Stimulated activated CD4-positive, alpha-beta T cell treated with anti-CD3 and anti-CD28 coated beads, Interleukin-12 subunit alpha, Interleukin-12 subunit beta, amount 100 ng/mL, for 4 hours (primary cell): ENCODE measurements around the gene CTSZ.
A peak's percentile ranks its signal among the peaks of the same experiment; 100 is the strongest.
"Not testable (repeated sequence)": the region's sequence is repeated elsewhere in the genome, so short reads cannot be mapped to it uniquely, and the experiment has no call there.

Experiments used
- DNase-seq: peaks from one replicate; pipeline ENCODE4 v3.0.0-alpha.2; 2020

The CTSZ gene

DNA sequence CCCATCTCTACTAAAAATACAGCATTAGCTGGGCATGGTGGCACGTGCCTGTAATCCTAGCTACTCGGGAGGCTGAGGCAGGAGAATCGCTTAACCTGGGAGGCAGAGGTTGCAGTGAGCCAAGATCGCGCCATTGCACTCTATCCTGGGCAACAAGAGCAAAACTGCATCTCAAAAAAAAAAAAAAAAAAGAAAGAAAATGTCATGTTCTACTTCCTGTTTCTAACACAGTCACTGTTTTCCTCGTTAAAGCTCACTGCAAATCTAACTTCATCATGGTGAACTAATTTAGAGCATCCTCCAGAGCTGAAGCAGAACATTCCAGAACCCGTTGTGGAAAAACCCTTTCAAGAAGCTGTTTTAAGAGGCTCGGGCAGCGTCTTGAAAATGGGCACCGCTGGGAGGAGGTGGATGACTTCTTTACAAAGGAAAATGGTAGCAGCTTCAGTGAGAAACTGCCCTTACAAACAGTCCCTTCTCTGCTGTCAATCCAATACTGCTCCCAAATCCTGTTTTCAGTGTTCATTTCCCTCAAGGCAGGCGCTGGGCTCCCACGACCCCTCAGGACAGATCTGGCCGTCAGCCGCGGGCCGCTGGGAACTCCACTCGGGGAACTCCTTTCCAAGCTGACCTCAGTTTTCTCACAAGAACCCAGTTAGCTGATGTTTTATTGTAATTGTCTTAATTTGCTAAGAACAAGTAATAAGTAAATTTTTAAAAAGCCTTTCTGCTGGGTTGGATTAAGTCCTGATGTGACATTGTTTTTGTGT is 12.5 kb downstream of the CTSZ start:
- DNase-seq = no peak

DNA sequence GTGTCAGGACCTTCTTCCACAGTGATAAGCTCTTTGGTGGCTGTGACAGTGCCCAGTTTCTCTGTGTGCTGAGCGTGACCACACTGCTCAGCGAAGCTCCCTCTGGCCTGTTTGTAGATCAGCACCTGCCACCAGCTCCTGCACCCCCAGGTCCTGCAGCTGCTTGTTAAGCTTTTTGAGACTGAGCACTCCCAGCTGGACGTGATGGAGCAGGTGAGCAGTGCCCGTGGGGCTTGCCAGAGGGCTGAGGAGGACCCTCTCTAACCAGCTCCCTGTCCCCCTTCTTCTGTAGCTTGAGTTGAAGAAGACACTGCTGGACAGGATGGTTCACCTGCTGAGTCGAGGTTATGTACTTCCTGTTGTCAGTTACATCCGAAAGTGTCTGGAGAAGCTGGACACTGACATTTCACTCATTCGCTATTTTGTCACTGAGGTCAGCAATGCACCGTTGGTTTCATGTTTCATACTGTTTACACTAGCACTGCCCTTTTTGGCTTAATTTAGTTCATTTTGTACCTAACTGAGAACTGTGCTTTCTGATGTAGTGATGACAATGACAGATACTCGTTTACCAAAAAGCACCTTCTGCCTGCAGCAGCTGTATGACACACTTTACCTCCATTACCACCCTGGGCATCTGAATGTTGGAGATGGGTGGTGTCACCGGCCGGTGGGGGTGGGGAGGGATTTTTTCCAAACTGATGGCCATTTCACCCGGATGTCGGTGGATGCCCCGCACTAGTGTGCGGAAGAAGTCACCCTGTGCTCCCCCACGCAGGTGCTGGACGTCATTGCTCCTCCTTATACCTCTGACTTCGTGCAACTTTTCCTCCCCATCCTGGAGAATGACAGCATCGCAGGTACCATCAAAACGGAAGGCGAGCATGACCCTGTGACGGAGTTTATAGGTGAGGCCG is 13.5 kb downstream of the CTSZ start:
- no peak for DNase-seq

DNA sequence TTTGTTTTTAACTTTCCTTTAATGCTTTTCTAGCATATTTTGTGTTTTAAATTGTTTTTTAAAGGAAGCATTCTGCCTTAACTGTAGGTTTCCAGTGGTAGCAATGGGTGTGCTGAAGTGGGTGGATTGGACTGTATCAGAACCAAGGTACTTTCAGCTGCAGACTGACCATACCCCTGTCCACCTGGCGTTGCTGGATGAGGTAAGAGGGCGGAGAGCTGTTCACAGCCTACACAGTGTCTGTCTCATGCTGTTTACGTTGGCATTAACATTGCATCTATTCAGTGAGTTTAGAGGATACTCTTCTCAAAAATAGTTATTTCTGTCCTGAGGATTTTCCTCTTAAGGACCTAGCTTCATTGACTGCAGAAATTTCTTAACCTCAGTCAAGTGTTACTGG is 14.1 kb downstream of the CTSZ start:
- DNase-seq = no peak

DNA sequence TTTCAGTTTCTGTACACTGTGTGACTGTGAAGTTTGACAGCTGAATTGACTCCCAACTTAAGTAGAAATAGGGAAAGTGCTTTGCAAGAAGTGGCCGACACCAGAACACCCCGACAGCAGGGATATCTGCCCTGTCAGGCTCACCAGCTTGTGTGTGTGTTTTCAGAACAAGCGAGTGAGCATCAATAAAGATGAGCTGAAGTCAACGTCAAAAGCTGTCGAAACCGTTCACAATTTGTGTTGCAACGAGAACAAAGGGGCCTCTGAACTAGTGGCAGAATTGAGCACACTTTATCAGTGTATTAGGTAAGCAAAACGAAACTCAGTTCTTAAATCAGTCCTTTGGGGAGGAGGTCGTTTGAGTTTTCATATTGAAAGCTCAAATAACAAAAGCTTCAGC is 15.3 kb downstream of the CTSZ start:
- no peak for DNase-seq

DNA sequence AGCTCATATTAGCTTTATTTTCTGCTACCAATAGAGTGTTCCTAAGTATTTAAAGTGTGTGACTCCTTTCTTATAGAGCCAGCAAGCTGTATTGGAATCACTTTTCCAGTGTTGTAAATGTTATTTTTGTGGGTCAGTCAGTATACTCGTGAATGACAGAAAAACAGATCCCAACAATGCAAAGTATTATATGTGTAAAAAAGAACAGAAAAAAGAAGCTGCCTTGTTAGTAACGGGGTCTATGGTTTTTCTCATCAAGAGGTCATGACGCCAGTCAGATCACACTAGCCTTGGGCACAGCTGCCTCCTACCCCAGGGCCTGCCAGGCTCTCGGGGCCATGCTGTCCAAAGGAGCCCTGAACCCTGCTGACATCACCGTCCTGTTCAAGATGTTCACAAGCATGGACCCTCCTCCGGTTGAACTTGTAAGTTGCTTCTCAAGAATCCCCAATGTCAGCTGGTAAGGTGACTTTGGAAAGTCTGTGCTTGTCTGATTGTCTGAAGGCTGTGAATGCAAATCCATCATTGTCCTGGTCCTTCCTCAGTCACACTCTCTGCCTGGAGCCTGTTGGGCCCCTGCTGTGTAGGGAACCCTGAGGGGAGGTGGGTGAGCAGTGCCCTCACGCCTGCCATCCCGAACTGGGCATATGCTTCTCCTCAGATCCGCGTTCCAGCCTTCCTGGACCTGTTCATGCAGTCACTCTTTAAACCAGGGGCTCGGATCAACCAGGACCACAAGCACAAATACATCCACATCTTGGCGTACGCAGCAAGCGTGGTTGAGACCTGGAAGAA is 16.2 kb downstream of the CTSZ start:
- DNase-seq = no peak

DNA sequence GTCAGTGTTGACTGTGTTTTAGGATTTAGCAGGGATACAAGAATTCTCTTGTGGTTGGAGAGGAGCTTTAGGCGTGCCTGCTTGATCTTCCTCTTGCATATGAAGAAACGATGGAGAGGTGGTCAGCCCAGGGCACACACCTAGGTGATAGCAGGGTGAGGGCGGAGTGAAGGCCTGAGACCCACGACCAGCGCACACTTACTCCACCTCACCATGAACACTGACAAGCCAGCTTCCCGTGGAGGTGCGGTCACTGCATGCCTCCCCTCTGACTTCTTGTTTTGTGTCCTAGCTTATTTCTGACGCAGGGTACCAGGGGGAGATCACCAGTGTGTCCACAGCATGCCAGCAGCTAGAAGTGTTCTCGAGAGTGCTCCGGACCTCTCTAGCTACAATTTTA is 17.9 kb downstream of the CTSZ start:
- DNase-seq = no peak

DNA sequence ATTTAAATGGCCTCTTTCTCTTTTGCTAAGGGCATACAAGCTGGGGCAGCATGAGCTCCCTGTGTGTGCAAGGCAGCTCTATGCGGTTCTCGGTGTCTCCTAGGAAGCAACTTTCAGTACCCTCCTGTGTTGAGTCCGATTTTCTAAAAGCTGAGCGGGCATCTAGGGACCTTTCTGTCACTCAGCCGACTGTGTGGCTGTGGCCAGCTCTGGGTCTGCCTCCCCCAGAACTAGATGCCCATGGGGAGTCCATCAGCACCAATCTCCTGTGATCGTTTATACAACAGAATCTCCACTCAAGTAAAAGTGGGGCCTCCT is 18.5 kb downstream of the CTSZ start:
- DNase-seq = no peak

DNA sequence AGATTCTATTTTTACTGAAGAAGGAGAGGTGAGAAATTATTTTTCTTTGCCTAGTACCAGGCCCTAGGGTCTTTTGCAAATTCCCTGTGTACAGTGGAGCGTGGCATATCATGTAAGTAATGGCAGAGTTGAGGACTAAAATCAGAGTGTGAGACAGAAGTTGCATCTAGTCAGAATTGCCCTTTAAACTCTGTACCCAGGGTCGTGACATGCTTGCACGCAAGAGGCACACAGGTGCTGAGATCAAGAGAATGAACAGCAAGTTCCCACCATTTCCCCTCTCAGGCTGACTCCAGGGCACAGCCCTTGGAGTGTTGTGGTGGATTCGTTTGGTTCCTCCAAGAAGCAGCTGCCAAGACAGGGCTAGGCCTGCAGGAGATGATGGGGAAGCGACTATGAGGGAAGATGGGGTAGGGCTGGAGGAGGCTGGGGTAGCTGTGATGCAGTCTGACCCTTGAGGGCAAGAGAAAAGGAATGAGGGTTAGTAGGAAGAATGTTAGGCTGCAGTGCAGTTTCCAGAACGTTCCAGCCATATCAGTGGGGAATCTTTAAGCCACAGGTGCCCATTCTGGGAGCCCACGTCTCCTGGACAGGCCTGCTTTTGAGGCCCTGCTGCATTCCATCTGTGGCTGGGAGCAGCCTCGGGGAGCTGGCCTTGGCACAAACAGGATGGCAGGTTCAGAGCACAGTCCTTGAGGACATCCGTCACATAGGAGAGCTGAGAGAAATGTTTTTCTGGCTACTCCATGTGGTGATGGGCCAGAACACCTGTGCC is 19.1 kb downstream of the CTSZ start:
- DNase-seq = no peak

DNA sequence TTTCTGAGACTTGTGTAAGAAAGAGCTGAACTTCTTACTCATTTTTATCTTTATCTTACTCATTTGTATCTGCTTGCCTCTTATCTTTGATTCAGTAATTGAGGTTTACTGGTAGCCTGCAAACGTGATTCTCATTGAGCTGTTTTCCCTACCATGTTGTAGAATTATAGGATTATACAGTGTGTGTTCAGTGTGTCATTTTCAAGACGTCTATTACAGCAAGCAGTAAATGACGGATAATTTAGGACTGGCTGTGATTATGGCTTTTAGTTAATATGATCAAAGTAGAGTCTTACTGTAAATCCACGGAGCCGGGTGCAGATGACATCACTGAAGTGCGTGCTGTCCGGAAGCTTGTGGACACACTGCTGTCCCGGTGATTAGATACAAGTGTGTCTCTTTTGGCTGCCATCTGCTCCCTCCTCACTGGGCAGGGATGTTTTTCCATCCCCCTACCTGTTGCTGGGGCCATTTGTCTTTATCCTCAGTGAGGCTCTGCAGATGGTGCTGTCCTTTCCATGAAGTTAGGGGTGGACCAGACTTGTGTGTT is 20.0 kb downstream of the CTSZ start:
- no peak for DNase-seq

DNA sequence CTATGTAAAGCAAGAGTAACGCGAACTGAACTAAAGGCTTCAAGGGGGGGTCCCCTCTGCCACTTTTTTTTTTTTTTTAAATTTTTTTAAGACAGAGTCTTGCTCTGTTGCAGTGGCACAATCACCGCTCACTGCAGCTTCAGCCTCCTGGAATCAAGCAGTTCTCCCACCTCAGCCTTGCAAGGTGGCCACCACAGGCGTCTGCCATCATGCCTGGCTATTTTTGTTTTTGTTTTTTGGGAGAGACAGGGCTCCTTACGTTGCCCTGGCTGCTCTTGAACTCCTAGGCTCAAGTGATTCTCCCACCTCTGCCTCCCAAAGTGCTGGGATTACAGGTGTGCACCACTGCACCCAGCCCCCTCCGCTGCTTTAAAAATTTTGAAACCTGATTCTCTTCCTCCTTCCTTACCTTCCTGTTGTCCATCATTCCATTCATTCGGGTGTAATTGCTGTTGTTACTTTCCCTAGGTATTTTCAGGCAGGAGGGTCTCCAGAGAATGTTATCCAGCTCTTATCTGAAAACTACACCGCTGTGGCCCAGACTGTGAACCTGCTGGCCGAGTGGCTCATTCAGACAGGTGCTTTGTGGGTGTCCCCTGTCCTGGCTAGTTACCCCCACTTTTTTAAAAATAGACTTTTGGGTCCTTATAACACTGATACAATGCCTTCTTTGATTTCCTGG is 20.6 kb downstream of the CTSZ start:
- DNase-seq = no peak

DNA sequence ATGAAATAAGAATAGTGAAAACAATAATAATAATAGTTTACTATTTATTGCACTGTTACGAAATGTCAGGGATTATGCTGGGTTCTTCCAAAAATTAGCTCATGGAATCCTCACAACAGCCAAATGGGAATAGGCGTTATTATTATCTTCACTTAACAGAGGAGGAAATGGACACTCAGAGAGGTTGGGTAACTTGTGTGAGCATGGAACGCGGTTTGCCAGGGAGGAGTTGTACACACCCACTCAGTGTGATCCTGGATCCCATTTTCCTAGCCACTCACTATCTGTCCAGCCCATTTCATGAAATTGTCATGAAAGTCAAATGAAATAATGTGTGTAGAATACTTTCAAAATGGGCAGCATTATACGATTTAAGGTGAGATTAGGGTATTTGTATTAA is 21.4 kb downstream of the CTSZ start:
- no peak for DNase-seq

DNA sequence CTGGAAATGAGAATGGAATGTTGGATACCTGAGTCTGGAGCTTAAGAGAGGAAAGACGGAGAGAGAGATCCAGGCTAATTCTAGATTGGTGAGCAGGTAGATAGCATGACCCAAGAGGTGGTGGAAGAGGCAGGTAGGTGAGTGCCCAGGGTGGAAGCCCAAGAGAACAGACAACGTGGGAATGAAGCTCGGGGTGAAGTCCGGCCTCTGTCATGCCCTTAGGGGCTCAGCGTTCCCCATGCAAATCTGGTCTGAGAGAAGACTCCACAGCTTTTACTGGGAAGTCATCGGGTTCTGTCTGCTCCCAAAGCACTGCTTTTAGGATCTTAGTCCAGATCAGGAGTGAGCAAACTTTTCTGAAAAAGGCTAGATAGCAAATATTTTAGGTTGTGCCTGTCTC is 22.4 kb downstream of the CTSZ start:
- DNase-seq = no peak

DNA sequence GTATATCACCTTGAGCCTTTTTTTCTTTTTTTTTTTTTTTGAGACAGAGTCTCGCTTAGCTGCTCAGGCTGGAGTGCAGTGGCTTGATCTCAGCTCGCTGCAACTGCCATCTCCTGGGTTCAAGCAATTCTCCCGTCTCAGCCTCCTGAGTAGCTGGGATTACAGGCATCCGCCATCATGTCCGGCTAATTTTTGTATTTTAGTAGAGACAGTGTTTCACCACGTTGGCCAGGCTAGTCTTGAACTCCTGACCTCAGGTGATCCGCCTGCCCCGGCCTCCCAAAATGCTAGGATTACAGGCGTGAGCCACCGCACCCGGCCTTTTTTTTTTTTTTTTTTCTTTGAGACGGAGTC is 24.0 kb downstream of the CTSZ start:
- not testable (repeated sequence) for DNase-seq

DNA sequence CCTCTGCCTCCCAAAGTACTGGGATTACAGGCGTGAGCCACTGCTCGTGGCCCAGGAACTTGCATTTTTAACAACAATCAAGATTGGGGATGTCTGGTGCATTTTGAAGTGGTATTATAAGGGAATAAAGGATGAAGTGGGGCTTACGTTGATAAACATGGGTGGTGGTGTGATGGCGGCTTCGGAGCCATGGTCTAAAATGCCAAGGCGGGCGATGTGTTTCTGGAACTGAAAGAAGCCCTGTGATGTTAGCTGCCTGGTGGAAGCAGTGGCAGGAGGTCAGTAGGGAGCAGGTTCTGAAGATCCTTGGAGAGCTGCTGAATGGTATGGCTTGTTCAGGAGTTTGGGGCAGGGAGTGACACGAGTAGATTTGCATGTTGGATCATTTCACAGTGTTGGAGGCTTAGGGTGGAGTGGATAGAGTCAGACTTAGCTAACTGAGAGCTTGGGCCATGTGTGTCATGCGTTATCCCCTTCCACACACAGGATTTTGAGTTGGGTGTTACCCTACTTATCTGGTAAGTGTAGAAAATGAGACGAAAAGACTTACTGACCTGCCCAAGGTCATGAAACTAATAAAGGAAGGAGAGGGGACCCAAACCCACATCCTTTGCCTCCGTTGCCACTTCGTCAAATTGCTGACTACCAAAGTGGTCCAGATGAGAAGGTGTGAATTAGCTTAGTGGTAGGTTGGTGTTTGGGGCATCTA is 24.5 kb downstream of the CTSZ start:
- no peak for DNase-seq

DNA sequence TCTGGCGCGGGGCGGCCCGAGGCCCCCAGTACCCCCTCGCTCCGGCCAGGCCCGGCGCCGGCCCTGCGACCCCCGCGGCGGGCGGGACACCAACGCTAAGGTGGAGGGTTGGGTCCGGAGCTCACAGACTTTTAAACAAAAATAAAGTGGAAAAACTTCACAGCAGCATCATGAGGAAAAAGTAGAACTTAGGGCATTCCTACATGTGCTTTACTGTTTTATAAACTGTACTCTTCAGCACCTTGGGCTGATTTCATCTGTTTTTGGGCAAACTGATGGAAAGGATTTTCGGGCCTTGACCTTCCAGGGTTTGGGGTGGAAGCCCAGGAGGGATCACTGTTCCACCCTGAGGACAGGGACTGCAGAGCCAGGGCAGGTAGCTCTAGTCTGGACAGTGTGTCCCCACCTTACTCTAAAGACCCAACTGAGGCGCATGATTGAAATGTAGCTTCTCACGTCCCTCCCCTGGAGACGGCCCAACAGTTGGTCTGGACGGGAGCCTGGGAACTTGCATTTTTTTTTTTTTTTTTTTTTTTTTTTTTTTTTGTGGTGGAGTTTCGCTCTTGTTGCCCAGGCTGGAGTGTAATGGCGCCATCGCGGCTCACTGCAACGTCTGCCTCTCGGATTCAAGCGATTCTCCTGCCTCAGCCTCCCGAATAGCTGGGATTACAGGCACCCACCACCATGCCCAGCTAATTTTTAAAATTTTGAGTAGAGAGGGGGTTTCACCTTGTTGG is 25.3 kb downstream of the CTSZ start:
- DNase-seq = no peak

DNA sequence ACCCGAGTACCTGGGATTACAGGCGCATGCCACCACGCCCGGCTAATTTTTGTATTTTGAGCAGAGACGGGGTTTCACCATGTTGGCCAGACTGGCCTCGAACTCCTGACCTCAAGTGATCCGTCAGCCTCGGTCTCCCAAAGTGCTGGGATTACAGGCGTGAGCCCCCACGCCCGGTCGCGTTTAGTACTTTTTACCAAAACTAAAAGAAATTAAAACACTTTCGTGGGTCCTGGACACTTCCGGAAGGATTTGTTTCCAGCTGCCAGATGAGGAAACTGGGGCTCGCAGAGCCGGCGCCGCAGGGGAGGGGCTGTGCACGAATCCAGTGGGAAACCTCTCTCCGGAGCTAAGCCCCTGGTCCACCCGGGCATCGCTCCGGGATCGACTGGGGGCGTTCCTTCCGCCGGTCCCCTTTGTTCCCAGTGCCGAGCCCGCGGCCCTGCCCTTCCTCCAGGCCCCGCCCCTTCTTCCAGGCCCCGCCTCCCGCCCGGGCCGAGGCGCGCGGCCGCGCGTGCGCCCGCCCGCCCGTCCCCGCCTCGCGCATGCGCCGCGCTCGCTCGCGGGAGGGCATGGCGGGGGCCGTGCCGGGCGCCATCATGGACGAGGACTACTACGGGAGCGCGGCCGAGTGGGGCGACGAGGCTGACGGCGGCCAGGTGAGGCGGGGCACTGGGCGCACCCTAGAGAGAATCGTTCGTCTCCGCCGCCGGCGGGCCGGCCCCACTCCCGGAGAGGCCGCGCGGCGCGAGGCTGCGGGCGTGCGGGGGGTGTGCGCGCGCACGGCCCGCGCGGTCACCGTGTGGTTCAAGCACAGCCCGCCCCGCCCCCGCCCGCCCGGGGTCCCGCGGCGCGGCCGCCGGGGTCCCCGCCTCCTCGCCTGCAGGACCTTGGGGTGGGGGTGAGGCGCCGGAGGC is 26.1 kb downstream of the CTSZ start, which contains the start of gene NELFCD:
Gene NELFCD, plus strand, starts transcription at position 546 of the 917 bp plus-strand sequence. Its CDS starts 54 bp downstream, at position 600.
- DNase-seq = peak; percentile 92

DNA sequence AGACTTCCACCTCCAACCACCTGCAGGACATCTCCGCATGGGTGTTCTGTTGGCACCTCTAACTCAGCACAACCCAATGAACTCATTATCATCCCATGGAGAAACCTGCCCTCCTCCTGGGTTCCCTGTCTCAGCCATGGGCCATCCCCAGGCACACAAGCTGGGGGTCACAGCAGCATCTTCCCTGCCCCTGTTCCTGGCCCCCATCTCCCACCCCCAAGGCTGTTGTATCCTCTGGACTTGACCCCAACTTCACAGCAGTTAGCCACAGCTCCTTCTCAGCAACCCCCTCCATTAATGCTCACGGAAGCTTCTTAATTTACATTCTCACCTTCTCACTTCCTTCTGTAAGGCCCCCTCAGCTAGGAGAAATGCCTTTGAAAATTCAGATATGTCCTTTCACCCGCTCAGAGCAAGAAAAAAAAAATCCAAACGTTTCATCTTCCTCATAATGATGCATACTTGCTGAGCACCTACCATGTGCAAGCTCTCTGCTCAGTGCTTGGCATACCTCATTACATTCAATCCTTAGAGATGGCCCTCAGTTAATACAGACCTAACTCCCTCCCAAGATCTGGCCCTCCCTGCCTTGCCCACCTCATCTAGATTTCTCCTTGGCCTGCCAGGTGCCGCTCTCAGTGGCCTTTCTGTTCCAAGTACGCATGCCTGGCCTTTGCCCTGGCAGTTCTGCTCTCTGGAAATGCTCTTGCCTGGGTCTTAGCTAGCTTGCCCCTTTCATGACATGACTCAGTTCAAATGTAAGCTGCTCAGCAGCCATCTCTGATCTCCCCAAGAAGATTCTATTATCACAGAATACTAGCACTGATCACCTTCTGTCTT is 28.5 kb downstream of the CTSZ start:
- DNase-seq = no peak

DNA sequence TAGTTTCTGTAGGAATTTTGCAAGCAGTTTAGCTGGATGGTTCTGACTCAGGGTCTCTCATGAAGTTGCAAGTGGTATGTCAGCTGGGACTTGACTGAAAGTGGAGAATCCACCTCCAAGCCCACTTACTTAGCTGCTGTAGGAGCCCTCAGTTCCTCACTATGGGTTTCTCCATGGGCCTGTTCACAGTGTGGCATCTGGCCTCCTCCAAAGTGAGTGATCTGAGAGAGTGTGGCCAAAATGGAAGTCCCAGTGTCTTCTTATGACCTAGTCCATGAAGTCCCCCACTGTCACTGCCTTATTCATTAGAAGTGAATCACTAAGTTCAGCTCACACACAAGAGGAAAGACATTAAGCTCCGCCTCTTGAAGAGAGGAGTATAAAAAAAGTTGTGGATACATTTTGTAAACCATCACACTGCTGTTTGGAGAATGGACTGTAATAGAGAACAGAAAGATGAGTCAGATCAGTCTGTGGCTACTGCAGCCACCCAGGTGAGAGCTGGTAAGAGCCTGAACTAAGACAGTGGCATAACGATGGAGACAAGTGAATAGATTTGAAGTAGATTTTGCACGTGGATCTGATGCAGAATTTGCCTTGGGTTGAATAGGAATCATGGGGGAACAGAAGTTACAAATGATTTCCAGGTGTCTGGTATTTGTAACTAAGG is 30.9 kb downstream of the CTSZ start:
- no peak for DNase-seq
